HEK293T (cell line): ENCODE results near the gene KRTAP9-3.

Source experiments
- ARNT ChIP-seq: fragments of 450-650 bp; IDR thresholded peaks from 2 replicates; pipeline ENCODE4 v1.6.1; 2017; ENCODE audit warnings: mild to moderate bottlenecking
- FOXA1 ChIP-seq: fragments of 450-650 bp; IDR thresholded peaks from 2 replicates; pipeline ENCODE4 v1.6.1; 2016; ENCODE audit warnings: mild to moderate bottlenecking
- FOXM1 ChIP-seq: fragments of 450-650 bp; IDR thresholded peaks from 2 replicates; pipeline ENCODE4 v1.6.1; 2017; ENCODE audit warnings: mild to moderate bottlenecking, borderline replicate concordance

DNA sequence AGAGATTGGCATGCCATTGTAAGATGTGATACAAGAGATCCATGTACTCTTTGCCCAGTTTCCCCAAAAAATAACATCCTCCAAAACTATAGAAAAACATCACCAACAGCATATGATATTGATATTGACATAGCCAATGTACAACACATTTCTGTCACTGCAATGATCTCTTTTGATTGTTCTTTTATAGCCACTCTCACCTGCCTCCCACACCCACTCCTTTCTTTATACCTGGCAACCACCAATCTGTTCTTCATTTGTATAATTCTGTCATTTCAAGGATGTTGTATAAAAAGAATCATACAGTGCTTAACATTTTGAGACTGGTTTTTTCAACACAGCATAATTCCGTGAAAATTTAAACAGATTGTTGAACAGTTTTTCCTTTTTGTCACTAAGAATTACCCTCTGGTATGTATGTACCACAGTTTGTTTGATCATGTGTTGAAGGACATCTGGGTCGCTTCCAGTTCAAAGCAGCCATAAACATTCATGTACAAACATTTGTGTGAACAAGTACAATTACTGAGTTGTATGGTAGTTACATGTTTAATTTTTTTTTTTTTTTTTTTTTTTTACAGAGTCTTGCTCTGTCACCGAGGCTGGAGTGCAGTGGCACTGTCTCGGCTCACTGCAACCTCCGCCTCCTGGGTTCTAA lies 32.7 kb upstream of the KRTAP9-3 start:
- TF ChIP-seq FOXM1, result no peak
- TF ChIP-seq ARNT, result no peak
- TF ChIP-seq FOXA1, result no peak
